ENCODE measurements around the gene MEGF6.

MEGF6 gene

GRCh38 chr1:3561702-3562101 is 49.6 kb downstream of the MEGF6 start:
- H3K27ac ChIP-seq (replicated peaks): no peak overlapping the region
- DNase-seq (ENCODE audit: low read depth in 1 of 2, low spot score in 1 of 2): no peak
- H3K4me3 ChIP-seq (replicated peaks; ENCODE audit: insufficient read depth, low read length): no peak overlapping the region
- TF ChIP-seq POLR2AphosphoS5 (IDR thresholded peaks at IDR 0.05; ENCODE audit: low read depth) (no peak), CTCF (IDR thresholded peaks at IDR 0.05; ENCODE audit: insufficient read depth, low read length) (no peak), REST (IDR thresholded peaks at IDR 0.05; ENCODE audit: insufficient replicate concordance, low read depth) (no peak), SPI1 (IDR thresholded peaks at IDR 0.05; ENCODE audit: borderline replicate concordance, low read depth) (no peak), GABPA (IDR thresholded peaks at IDR 0.05; ENCODE audit: low read depth) (no peak)
- no peaks in the 10 kb centered on the region for H3K27me3 ChIP-seq (ENCODE audit: insufficient read depth, poor library complexity, severe bottlenecking)

- Histone ChIP-seq H3K27ac (replicated peaks) (no peak overlapping the region), H3K4me3 (replicated peaks; ENCODE audit: insufficient read depth, low read length) (no peak overlapping the region), H3K27me3 (ENCODE audit: insufficient read depth, poor library complexity, severe bottlenecking) (no peaks in the 10 kb centered on the region)
- TF ChIP-seq GABPA (IDR thresholded peaks at IDR 0.05; ENCODE audit: low read depth): no peak
- no peak for TF ChIP-seq CTCF (IDR thresholded peaks at IDR 0.05; ENCODE audit: insufficient read depth, low read length)
- no peak for TF ChIP-seq REST (IDR thresholded peaks at IDR 0.05; ENCODE audit: insufficient replicate concordance, low read depth)
- no peak for TF ChIP-seq POLR2AphosphoS5 (IDR thresholded peaks at IDR 0.05; ENCODE audit: low read depth)
- no peak for DNase-seq (ENCODE audit: low read depth in 1 of 2, low spot score in 1 of 2)
These were observed 50.3 kb downstream of the MEGF6 start for GRCh38 chr1:3560981-3561380.

- DNase-seq (ENCODE audit: low read depth in 1 of 2, low spot score in 1 of 2): no peak
- no peaks in the 10 kb centered on the region for H3K27me3 ChIP-seq (ENCODE audit: insufficient read depth, poor library complexity, severe bottlenecking)
- TF ChIP-seq CTCF (IDR thresholded peaks at IDR 0.05; ENCODE audit: insufficient read depth, low read length) (no peak), POLR2AphosphoS5 (IDR thresholded peaks at IDR 0.05; ENCODE audit: low read depth) (no peak), REST (IDR thresholded peaks at IDR 0.05; ENCODE audit: insufficient replicate concordance, low read depth) (no peak), SPI1 (IDR thresholded peaks at IDR 0.05; ENCODE audit: borderline replicate concordance, low read depth) (no peak), GABPA (IDR thresholded peaks at IDR 0.05; ENCODE audit: low read depth) (no peak)
- no peak overlapping the region for H3K27ac ChIP-seq (replicated peaks)
- H3K4me3 ChIP-seq (replicated peaks; ENCODE audit: insufficient read depth, low read length): no peak overlapping the region
These were observed 50.9 kb downstream of the MEGF6 start for GRCh38 chr1:3560251-3560871.
